PC-3 (cell line): Measurements from ENCODE around the gene DCHS1.

Source experiments
- EZH2phosphoT487 ChIP-seq: fragments of 300-600 bp; sonication (generic); IDR thresholded peaks from 2 replicates; pipeline ENCODE4 v1.6.1; 2018; ENCODE audit warnings: mild to moderate bottlenecking, antibody characterized with exemption, low read length, borderline replicate concordance
- TF ChIP-seq, protein P1 (sequence below): fragments of 300-600 bp; sonication (generic); conservative IDR thresholded peaks from 2 replicates; pipeline ENCODE4 v1.5.1; 2017; ENCODE audit warnings: antibody characterized with exemption, low read depth, mild to moderate bottlenecking, low read length

DNA sequence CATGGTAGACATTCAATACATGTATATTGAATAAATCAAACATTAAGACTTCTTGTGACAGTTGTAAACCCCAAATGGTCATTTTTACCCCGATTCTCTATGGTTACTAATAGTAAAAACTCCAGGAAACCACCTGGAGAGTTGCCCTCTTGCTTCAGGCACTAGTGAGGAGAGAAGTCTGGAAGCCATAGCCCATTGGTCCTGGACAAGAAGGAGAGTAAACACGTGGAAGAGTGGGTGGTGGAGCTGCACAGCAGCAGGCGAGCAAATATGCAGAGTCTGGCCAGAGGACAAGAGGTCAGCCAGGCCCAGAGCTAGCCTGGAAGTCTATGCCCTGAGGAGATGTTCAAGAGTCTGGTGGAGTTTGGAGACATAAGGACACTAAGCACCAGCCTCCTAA, 17.7 kb downstream of the DCHS1 start:
- TF ChIP-seq, protein P1, sequence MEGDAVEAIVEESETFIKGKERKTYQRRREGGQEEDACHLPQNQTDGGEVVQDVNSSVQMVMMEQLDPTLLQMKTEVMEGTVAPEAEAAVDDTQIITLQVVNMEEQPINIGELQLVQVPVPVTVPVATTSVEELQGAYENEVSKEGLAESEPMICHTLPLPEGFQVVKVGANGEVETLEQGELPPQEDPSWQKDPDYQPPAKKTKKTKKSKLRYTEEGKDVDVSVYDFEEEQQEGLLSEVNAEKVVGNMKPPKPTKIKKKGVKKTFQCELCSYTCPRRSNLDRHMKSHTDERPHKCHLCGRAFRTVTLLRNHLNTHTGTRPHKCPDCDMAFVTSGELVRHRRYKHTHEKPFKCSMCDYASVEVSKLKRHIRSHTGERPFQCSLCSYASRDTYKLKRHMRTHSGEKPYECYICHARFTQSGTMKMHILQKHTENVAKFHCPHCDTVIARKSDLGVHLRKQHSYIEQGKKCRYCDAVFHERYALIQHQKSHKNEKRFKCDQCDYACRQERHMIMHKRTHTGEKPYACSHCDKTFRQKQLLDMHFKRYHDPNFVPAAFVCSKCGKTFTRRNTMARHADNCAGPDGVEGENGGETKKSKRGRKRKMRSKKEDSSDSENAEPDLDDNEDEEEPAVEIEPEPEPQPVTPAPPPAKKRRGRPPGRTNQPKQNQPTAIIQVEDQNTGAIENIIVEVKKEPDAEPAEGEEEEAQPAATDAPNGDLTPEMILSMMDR: no peak
- TF ChIP-seq EZH2phosphoT487: no peak
